ENCODE results near the gene COMT. TPM values are rescaled to one million over a fixed set of nuclear protein-coding genes. Genes with fewer than 3 reads are reported as not detected.

Gene COMT
- total RNA-seq, 1 experiment from 2014 or later: 109 TPM

- RAD21 ChIA-PET (ENCODE audit: low non-redundant PET in 1 of 2, low total read pairs in 2 of 2, uncharacterized antibody in 2 of 2, unreplicated experiment in 2 of 2): no interaction called here
- H3K36me3 ChIP-seq (ENCODE audit: control insufficient read depth in 1 of 2, insufficient read depth in 2 of 2, low read length in 2 of 2): peaks cover 9 to 20% of the 10 kb centered on the region in 2 experiments; a peak in 3 of 4 replicates
- ATAC-seq: no peak
- no peak for DNase-seq (ENCODE audit: low read depth, low spot score)
- TF ChIP-seq JUND (IDR thresholded peaks at IDR 0.05) (no peak), MAX (IDR thresholded peaks at IDR 0.05) (no peak), SP1 (IDR thresholded peaks at IDR 0.05; ENCODE audit: low read depth) (no peak), ELF1 (IDR thresholded peaks at IDR 0.05; ENCODE audit: borderline replicate concordance, low read depth) (no peak), EGR1 (IDR thresholded peaks at IDR 0.05; ENCODE audit: low read depth) (no peak)
- H2AFZ ChIP-seq (ENCODE audit: low read depth, low read length, poor library complexity, severe bottlenecking): no peak overlapping the region
- intact Hi-C loops (cut with micrococcal nuclease): loop anchor here (10.0 kb wide), 1 partner anchor 148 kb away; the partner anchor contains the start of genes RANBP1 and TRMT2A
- no peaks in the 10 kb centered on the region for H3K9me2 ChIP-seq (ENCODE audit: insufficient read depth)
- H3K9ac ChIP-seq (ENCODE audit: low read length): no peak overlapping the region
- no peaks in the 10 kb centered on the region for H3K79me2 ChIP-seq (ENCODE audit: insufficient read depth, low read length)
- peaks cover 19 to 33% of the 10 kb centered on the region in 2 experiments for H3K4me1 ChIP-seq (ENCODE audit: control insufficient read depth in 1 of 2, insufficient read depth in 2 of 2, low read length in 2 of 2)
- POLR2A ChIA-PET: no interaction called here
- no peaks in the 10 kb centered on the region for H3K27me3 ChIP-seq (ENCODE audit: insufficient read depth, low read length)
- CTCF ChIA-PET: interaction anchor here (1.0 to 1.6 kb wide), 2 partner anchors 13 to 19 kb away, joined by 3 to 4 read pairs; no protein-coding TSS in a partner anchor
- H4K20me1 ChIP-seq (ENCODE audit: insufficient read depth): no peaks in the 10 kb centered on the region
- no peak overlapping the region for H3K4me2 ChIP-seq (ENCODE audit: low read length)
- BruUV-seq (replicated peaks): no TSS peak
- 0 out of 2 replicates have a peak overlapping the region, but pooled peaks have one; percentile 10 for H3K27ac ChIP-seq (ENCODE audit: low read depth, low read length)
- no peaks in the 10 kb centered on the region for H3K9me3 ChIP-seq (ENCODE audit: control insufficient read depth in 1 of 2, insufficient read depth in 1 of 2, low read depth in 1 of 2, low read length in 2 of 2)
- H3K4me3 ChIP-seq (replicated peaks in 1 of 2; ENCODE audit: low read depth in 1 of 2, low read length in 2 of 2): no peak overlapping the region
Measured at GRCh38 chr22:19966908-19967750, 25.6 kb downstream of the COMT start.

DNA sequence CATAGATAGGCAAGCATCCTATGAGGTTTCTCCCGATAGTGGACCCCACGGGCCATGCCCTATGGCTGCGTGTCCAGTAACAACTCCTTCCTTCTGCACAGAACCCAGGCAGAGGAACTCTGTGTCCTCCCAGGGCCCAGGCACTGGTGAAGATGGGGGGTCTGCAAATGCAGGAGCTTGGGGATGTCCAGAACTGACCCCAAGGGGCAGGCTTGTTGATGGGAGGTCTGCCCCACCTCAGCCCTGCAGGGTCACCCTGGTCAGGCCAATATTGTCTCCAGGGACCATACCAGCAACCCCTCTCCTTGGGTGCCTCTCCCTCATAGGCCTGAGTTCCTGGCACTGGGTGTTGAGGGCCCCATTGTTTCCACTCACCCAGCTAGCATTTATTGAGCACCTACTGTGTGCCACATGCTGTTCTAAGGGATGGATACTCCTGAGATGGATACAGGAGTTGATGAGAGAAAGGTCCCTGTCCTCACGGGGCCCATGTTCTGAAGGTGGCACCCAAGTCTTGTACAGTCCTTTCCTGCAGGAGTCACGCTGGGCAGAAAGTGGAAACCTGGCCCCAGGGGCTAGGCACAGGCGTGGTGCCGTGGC lies 26.4 kb downstream of the COMT start:
- no peak overlapping the region for H3K9ac ChIP-seq (ENCODE audit: low read length)
- H3K9me2 ChIP-seq (ENCODE audit: insufficient read depth): no peaks in the 10 kb centered on the region
- no peaks in the 10 kb centered on the region for H3K9me3 ChIP-seq (ENCODE audit: control insufficient read depth in 1 of 2, insufficient read depth in 1 of 2, low read depth in 1 of 2, low read length in 2 of 2)
- H3K27ac ChIP-seq (ENCODE audit: low read depth, low read length): no peak overlapping the region
- ATAC-seq: no peak
- BruUV-seq (replicated peaks): no TSS peak
- ChIA-PET RAD21 (ENCODE audit: low non-redundant PET in 1 of 2, low total read pairs in 2 of 2, uncharacterized antibody in 2 of 2, unreplicated experiment in 2 of 2) (no interaction called here), CTCF (no interaction called here), POLR2A (no interaction called here)
- DNase-seq (ENCODE audit: low read depth, low spot score): no peak
- no peak overlapping the region for H2AFZ ChIP-seq (ENCODE audit: low read depth, low read length, poor library complexity, severe bottlenecking)
- H3K27me3 ChIP-seq (ENCODE audit: insufficient read depth, low read length): no peaks in the 10 kb centered on the region
- H3K4me1 ChIP-seq (ENCODE audit: control insufficient read depth in 1 of 2, insufficient read depth in 2 of 2, low read length in 2 of 2): peaks cover 12 to 25% of the 10 kb centered on the region in 2 experiments
- intact Hi-C loops (cut with micrococcal nuclease): loop anchor here (10.0 kb wide), 1 partner anchor 147 kb away; the partner anchor contains the start of genes RANBP1 and TRMT2A
- no peaks in the 10 kb centered on the region for H3K79me2 ChIP-seq (ENCODE audit: insufficient read depth, low read length)
- H3K36me3 ChIP-seq (ENCODE audit: control insufficient read depth in 1 of 2, insufficient read depth in 2 of 2, low read length in 2 of 2): peaks cover 12 to 20% of the 10 kb centered on the region in 2 experiments; a peak in 3 of 4 replicates
- no peak overlapping the region for H3K4me2 ChIP-seq (ENCODE audit: low read length)
- H3K4me3 ChIP-seq (replicated peaks in 1 of 2; ENCODE audit: low read depth in 1 of 2, low read length in 2 of 2): no peak overlapping the region
- no peaks in the 10 kb centered on the region for H4K20me1 ChIP-seq (ENCODE audit: insufficient read depth)
- no peak for TF ChIP-seq TCF7L2 (IDR thresholded peaks at IDR 0.05; ENCODE audit: borderline replicate concordance, extremely low read depth, insufficient read depth, insufficient read length)
- no peak for TF ChIP-seq JUND (IDR thresholded peaks at IDR 0.05)
- TF ChIP-seq EZH2 (IDR thresholded peaks at IDR 0.05): no peak
- TF ChIP-seq, protein P1, sequence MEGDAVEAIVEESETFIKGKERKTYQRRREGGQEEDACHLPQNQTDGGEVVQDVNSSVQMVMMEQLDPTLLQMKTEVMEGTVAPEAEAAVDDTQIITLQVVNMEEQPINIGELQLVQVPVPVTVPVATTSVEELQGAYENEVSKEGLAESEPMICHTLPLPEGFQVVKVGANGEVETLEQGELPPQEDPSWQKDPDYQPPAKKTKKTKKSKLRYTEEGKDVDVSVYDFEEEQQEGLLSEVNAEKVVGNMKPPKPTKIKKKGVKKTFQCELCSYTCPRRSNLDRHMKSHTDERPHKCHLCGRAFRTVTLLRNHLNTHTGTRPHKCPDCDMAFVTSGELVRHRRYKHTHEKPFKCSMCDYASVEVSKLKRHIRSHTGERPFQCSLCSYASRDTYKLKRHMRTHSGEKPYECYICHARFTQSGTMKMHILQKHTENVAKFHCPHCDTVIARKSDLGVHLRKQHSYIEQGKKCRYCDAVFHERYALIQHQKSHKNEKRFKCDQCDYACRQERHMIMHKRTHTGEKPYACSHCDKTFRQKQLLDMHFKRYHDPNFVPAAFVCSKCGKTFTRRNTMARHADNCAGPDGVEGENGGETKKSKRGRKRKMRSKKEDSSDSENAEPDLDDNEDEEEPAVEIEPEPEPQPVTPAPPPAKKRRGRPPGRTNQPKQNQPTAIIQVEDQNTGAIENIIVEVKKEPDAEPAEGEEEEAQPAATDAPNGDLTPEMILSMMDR (IDR thresholded peaks at IDR 0.05 in 2 of 3, conservative IDR thresholded peaks at IDR 0.05 in 1 of 3; ENCODE audit: borderline replicate concordance in 1 of 3, insufficient read depth in 1 of 3, low read depth in 2 of 3, low read length in 2 of 3): no peak
- no peak for TF ChIP-seq CEBPB (IDR thresholded peaks at IDR 0.05; ENCODE audit: low read depth)
- TF ChIP-seq, protein P2, sequence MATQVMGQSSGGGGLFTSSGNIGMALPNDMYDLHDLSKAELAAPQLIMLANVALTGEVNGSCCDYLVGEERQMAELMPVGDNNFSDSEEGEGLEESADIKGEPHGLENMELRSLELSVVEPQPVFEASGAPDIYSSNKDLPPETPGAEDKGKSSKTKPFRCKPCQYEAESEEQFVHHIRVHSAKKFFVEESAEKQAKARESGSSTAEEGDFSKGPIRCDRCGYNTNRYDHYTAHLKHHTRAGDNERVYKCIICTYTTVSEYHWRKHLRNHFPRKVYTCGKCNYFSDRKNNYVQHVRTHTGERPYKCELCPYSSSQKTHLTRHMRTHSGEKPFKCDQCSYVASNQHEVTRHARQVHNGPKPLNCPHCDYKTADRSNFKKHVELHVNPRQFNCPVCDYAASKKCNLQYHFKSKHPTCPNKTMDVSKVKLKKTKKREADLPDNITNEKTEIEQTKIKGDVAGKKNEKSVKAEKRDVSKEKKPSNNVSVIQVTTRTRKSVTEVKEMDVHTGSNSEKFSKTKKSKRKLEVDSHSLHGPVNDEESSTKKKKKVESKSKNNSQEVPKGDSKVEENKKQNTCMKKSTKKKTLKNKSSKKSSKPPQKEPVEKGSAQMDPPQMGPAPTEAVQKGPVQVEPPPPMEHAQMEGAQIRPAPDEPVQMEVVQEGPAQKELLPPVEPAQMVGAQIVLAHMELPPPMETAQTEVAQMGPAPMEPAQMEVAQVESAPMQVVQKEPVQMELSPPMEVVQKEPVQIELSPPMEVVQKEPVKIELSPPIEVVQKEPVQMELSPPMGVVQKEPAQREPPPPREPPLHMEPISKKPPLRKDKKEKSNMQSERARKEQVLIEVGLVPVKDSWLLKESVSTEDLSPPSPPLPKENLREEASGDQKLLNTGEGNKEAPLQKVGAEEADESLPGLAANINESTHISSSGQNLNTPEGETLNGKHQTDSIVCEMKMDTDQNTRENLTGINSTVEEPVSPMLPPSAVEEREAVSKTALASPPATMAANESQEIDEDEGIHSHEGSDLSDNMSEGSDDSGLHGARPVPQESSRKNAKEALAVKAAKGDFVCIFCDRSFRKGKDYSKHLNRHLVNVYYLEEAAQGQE (IDR thresholded peaks at IDR 0.05; ENCODE audit: low read depth): no peak
- TF ChIP-seq EZH2phosphoT487 (IDR thresholded peaks at IDR 0.05; ENCODE audit: borderline replicate concordance): no peak
- no peak for TF ChIP-seq ELF1 (IDR thresholded peaks at IDR 0.05; ENCODE audit: borderline replicate concordance, low read depth)
- no peak for TF ChIP-seq EGR1 (IDR thresholded peaks at IDR 0.05; ENCODE audit: low read depth)
- no peak for TF ChIP-seq CBX3 (IDR thresholded peaks at IDR 0.05; ENCODE audit: low read depth)
